HPDE6-E6E7 (cell line): ENCODE data around the gene PITPNM2.

Experiments
- DNase-seq: peaks from one replicate; pipeline ENCODE4 v3.0.0; 2011; ENCODE audit warnings: missing footprints; ENCODE audit errors: extremely low spot score

Gene PITPNM2

GRCh38 chr12:123143736-123144461 lies 7.0 kb downstream of the PITPNM2 start:
- no peak for DNase-seq

GRCh38 chr12:123142921-123143735 lies 7.8 kb downstream of the PITPNM2 start:
- DNase-seq, result no peak

- DNase-seq, result no peak
These were observed 8.4 kb downstream of the PITPNM2 start for GRCh38 chr12:123142518-123142840.

DNA sequence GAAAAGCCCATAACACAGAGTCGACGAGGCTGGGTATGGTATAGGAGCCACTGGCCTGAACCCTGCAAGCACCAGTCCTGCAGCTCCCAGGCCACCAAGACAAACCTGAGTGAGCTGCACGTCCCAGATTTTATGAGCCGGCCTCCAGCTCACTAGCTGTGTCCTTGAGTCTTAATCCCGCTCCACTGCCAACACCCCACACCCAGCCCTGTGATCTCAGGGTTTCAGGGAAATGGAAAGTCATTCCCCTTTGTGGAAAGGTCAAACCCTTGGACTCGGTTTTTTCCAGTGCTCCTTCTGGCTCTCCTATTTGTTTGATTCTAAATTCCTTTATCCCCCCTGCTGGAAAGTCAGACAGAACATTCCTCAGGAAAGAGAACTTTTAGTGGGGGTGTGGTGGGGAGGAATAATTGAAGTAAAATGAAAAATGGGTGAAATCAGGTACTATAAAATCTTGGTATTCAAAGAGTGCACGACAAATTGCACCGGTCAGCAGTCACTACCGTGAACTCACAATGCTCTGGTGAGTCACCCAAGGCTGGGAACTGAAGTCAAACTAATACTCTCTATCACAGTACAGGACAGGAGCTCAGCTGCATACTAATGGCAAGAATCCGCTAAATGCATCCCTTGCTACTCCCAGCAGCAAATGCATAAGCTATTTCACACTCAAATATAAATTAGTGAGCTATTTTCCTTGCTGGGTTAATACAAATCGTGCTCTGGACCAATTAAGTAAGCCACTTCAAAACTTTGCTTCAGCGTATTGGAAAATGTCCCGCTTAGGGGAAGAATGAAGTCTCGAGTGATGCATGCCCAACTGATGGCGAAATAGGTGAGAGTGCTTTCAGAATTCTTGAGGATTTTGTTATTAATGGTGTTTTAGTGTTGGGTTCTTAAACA lies 9.0 kb downstream of the PITPNM2 start:
- peak; percentile 50 for DNase-seq

- DNase-seq, result no peak
These were observed 9.9 kb downstream of the PITPNM2 start for GRCh38 chr12:123140676-123141614.

DNA sequence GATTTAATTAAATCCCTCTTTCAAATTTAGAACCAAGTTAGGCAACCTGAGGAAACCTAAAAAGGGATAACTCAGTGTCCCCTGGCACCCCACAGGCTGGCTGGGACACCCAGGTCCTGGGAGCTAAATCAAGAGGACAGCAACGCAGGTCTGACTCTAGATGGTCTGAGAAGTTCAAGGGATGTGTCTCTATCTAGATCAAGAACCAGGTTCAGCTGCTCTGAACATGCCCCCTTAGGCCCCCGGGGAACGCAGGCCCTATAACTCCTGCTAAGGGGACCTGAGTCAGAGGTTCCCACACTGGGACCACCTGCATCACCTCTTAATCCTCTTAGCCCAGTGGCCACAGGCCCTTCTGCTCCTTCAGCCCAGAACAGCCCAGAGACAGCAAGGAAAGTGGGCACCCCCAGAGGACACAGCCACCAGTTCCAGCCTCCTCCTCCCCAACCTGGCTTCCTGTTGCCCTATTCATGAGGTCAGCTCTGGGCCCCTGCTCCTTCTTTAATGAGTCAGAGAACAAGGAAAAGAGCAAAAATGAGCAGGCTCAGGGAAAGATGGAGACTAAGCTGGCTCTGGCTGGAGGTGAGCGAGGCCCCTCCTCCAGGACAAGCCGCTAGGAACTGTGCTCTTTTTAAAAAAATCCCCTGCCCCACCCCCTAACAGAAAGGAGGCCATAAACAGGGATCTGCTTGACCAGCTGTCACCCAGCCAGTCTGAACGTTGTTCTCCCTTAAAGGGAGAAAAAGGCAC lies 10.8 kb downstream of the PITPNM2 start:
- no peak for DNase-seq

GRCh38 chr12:123135688-123136087 lies 15.2 kb downstream of the PITPNM2 start:
- DNase-seq, result no peak

DNA sequence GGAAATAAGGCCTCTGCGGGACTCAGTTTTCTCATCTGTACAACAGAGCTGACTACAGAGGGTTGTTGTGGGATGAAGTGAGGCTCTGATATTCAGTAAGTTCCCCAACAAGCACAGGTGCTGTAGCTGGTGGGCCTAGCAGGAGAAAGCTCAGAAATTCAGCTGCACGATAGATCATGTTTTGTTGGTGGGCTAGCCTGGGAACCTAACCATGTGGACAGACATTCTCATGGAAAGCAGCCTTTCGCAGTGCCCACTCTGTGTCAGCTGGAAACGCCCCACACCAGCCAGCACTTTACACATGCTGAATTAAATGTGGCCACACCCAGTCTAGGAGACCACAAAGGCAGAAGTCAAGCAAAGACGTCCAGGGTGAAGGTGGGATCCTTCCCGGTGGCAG lies 16.1 kb downstream of the PITPNM2 start:
- no peak for DNase-seq

- no peak for DNase-seq
These were observed 16.6 kb downstream of the PITPNM2 start for GRCh38 chr12:123134271-123134671.

DNA sequence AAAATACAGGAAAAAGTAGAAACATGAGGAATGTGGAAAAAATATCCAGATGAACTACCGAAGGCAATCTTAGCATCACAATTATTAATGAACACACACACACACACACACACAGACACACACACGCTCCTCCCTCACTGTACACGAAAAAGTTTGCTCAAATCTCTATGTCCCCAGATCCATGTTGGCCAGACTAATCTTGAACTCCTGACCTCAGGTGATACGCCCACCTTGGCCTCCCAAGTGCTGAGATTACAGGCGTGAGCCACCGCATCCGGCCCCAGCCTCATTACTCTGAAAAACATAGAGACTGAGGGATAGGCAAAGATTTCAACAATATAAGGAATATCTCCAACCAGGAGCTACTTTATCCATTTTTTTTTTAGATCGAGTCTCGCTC lies 17.2 kb downstream of the PITPNM2 start:
- DNase-seq, result no peak

DNA sequence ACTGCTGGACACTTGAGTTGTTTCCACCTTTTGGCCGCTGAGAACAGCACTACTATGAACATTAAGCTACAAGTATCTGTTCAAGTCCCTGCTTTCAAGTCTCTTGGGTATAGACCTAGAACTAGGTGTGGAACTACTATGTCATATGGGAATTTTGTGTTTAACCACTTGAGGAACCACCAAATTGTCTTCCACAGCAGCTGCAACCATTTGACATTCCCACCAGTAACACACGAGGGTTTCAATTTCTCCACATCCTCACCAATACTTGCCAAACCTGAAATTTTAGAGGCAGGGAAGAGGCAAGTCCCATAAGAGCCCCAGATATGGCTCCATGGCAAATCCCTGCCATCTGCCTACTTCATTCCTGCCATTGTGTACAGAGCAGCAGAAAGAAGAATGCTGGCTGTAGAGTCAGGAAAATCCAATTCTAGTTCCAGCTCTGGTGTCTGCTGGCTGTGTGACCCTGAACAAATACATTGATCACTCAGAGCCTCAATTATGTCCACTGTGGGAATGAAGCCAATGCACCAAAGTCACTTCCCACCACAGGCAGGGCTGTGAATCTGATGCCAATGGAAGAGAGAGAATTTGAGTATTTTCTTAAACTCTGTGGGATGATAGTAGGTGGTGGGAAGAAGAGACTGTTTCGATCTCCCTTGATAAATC lies 17.8 kb downstream of the PITPNM2 start:
- no peak for DNase-seq

GRCh38 chr12:123131879-123132402 lies 18.9 kb downstream of the PITPNM2 start:
- DNase-seq, result no peak

GRCh38 chr12:123131291-123131832 lies 19.5 kb downstream of the PITPNM2 start:
- no peak for DNase-seq

GRCh38 chr12:123129621-123130020 lies 21.3 kb downstream of the PITPNM2 start:
- no peak for DNase-seq

- no peak for DNase-seq
These were observed 23.8 kb downstream of the PITPNM2 start for GRCh38 chr12:123127182-123127495.

DNA sequence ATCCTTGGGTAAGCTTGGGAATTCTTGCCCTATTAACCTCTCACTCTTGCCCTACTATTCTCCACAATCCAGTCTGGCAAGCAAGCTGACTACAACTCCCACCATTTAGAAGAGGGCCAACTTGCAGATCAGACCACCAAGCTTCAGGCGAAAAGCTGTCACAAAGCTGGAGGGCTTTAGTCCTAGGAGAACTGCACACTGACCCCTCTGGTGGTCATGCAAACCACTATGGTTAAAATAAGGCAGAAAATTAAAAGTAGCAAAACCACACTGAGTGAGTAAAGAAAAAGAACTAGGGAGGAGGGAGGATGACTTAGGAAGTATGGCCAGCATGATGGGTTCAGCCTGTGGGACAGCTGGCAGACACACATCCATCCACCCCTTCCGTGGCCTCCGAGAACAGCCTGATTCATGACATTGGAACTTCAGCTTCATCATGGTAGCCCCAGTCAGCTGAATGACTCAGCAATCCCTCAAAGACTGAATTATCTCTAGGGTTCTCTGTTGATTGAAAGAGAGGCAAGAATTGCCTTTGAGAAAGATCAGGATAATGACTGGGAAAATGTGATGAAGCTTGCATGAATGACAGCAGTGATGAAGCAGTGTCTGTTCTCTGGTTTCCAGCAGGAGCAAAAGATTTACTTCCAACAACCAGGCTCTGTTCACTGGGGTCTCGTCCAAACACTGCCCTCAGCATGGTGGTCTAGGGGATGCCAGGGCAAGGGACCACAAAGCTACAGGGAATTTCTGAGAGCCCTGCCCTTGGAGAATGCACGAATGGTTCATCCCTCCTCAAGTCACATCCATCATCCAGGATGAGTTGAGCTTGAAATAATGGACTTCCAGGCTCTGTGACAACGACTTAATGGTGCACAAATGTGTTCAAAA lies 24.4 kb downstream of the PITPNM2 start:
- DNase-seq, result peak; percentile 90

- DNase-seq, result no peak
These were observed 28.3 kb downstream of the PITPNM2 start for GRCh38 chr12:123122626-123123025.

- DNase-seq, result no peak
These were observed 29.2 kb downstream of the PITPNM2 start for GRCh38 chr12:123121670-123122069.
